A204.1 (cell line): ENCODE measurements around the gene KBTBD3.

Experiments
- FAIRE-seq: peaks from 2 replicates; lab custom pipeline; 2012; peaks lifted over from hg19 to GRCh38; lab: Jason Lieb, UNC

KBTBD3 gene, protein sequence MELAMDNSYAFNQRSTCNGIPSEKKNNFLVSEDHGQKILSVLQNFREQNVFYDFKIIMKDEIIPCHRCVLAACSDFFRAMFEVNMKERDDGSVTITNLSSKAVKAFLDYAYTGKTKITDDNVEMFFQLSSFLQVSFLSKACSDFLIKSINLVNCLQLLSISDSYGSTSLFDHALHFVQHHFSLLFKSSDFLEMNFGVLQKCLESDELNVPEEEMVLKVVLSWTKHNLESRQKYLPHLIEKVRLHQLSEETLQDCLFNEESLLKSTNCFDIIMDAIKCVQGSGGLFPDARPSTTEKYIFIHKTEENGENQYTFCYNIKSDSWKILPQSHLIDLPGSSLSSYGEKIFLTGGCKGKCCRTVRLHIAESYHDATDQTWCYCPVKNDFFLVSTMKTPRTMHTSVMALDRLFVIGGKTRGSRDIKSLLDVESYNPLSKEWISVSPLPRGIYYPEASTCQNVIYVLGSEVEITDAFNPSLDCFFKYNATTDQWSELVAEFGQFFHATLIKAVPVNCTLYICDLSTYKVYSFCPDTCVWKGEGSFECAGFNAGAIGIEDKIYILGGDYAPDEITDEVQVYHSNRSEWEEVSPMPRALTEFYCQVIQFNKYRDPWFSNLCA

GRCh38 chr11:106076919-106077608 lies at the start of gene KBTBD3:
Gene KBTBD3, minus strand, starts transcription at chr11:106077347. Its CDS starts 18,250 bp downstream, at chr11:106059097.
- peak; percentile 94 for FAIRE-seq

GRCh38 chr11:106121570-106122320 lies 44.6 kb upstream of the KBTBD3 start:
- no peak for FAIRE-seq

DNA sequence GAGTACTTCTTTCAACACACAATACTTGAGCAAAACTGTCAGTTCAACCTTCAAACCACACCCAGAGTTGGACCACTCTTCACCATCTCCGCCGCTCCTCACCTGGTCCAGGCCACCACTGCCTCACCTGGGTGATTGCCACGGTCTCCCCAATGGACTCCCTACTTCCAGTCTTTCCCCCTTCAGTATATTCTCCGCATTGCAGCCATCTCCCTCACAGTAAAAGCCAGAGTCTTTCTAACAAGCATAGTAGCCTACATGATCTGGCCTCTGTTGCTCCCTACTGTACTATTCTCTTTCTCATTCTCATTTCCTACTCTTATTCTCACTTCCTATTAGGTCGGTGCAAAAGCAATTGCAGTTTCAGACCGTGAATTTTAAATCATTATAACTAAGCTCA lies 28.8 kb upstream of the KBTBD3 start:
- FAIRE-seq, result no peak

DNA sequence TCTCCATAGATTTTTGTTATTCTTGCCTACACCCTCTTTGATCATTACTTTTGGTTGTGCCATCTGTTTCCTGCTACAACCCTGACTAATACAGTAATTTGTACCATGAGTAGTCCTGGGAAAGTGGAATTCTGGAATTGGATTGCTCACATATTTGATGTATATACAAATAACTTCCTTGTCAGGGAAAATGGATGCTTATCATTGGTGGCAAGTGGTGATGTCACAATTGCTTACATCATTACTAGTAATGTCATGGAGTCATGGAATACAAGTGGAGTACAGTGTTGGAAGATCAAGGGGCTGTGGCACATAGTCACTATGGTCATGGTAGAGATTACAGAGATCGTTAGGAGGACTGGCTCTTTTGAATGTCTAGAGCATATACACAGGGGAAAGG lies 24.7 kb upstream of the KBTBD3 start:
- no peak for FAIRE-seq

- no peak for FAIRE-seq
Measured at GRCh38 chr11:106101370-106101769, 24.2 kb upstream of the KBTBD3 start.

- FAIRE-seq, result no peak
Measured at GRCh38 chr11:106098893-106099553, 21.9 kb upstream of the KBTBD3 start.

DNA sequence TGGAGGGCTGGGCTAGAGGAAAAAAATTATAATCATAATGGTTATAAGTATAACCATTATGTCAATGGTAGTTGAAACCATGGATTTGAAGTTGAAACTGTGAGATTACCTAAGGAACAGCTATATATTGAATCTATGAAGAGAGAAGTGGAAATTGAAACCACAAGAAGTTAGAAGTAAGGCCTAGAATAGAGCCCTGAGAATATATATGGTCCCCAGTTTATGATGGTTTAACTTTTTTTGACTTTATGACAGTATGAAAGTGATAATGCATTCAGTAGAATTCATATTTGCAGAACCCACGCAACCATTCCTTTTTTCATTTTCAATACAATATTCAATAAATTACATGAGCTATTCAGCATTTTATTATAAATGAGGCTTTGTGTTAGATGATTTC lies 15.3 kb upstream of the KBTBD3 start:
- FAIRE-seq, result no peak

DNA sequence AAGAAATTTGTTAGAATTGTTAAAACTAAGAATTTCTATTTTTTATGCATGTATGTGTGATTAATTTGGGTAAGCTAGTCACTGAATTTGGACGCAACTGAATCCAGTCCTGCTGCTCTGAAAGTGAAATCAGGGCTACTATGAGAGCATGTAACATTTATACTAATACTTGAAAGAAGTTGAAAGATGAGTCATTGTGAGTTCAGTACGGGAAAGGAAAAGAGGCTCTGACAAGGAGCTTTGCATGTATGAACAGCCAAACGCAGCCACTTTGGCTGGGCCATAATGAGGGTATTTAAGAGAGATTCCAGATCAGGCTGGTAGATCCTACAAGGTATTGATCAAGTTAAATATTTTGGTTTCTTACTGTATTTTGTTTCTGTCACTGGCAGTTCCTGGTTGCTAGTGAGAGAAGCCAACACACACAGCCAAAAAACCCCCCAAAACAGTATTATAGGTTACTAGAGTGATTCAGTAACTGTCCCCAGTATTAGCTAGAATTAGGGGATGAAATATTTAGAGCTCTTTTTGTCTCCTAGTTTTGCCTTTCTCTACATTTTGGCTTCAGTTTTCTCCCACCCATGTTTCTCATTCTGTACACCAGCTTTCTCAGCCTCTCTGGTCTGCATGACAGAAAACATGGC lies 14.5 kb upstream of the KBTBD3 start:
- no peak for FAIRE-seq

DNA sequence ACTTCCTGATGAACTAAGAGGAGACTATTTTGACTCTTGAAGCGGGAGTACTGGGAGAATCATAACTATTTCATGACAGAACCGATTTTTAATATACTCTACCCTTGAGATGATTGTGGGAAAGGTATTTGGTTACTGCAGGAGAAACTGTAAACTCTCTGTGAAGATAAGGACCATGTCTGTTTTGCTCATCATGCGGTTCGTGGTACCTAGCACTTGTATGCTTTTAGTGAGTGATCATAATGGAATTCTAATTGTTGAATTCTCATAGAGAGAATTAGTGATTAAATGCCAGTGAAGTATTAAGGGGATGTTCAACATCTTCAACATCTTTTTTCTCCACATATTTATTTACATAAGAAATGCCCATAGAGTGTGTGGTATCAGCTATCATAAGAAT lies 11.7 kb upstream of the KBTBD3 start:
- FAIRE-seq, result no peak

DNA sequence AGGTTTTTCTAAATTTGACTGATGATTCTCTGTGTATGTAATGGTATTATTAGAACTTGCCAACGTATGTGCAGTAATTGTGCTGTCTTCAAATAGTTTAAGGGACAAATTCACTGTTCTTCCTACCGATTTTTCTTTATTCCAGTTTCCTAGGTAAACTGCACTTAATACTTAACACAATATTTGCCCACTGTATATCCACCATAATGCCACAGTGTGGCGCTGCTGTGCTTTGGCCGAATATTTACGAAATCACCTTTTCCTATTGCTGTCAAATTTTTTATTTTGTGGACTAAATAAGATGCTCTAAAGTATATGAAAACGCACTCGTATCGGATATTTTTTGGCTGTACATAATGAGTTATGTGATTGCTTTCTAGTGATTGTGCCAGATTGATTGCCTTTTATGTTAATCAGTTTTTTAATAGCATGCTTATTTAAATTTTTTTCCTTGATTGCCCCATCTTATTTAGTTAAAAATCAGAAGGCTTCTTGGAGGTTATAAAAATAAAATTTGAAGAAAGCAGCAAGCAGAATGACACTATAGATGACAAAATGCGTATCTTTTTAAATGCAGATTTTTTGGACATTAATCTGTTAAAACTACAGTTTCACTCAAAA lies 10.8 kb upstream of the KBTBD3 start:
- peak; percentile 92 for FAIRE-seq

- FAIRE-seq, result no peak
Measured at GRCh38 chr11:106086850-106087249, 9.7 kb upstream of the KBTBD3 start.

GRCh38 chr11:106086135-106086534 lies 9.0 kb upstream of the KBTBD3 start:
- FAIRE-seq, result no peak

DNA sequence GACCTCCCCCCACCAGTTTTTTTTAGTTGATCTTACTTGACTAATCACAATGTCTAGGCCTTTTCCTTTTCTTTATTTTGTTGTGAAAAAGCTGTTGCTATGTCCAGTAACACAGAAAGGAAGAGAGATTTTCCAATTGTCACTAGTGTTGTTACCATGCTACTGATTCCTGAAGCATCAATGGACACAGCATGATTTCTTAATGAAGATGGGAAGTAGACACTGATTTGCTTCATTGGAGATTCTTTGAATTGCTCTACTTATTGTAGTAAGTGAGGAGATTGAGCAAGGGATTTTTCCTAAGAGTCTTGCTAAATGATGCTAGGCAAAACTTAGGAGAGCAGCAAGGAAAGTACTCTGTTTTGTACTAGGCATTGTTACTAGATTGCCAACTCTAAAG lies 4.9 kb upstream of the KBTBD3 start:
- FAIRE-seq, result no peak

DNA sequence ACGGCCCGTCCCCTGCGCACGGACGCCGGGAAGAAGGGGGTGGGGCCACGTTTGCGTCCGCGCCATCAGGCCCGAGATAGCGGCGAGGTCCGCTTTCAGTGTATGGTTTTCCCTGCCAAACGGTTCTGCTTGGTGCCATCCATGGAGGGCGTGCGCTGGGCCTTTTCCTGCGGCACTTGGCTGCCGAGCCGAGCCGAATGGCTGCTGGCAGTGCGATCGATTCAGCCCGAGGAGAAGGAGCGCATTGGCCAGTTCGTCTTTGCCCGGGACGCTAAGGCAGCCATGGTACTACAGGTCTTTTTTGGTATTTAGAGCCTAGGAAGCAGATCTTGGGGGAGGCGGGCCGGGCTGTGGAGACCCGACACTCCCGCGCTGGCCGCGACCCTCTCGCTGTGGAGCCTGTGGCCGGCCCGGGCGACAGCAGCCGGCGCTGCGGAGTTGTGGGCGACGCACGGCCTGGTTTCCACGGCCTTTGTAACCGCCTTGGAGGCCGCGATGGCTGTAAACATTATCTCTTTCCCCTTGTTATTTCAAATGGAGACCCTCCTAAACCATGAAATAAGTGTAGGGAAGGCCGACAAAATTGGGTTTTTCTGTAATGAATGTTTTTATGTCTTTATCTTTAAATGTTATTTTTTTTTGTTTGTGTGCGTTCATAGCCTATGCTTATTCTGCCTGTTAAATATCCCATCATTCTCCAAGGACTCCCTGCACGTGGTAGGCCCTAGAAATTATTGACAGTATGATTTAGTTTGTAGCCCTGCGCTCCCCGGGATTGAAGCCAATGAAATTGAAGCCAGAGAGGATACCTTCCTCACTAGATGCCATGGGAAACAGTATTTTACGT lies 685 bp upstream of the KBTBD3 start, which contains the start of gene AASDHPPT:
Gene AASDHPPT, plus strand, starts transcription at position 54 of the 847 bp plus-strand sequence. Its CDS starts 49 bp downstream, at position 103.
- FAIRE-seq, result no peak

DNA sequence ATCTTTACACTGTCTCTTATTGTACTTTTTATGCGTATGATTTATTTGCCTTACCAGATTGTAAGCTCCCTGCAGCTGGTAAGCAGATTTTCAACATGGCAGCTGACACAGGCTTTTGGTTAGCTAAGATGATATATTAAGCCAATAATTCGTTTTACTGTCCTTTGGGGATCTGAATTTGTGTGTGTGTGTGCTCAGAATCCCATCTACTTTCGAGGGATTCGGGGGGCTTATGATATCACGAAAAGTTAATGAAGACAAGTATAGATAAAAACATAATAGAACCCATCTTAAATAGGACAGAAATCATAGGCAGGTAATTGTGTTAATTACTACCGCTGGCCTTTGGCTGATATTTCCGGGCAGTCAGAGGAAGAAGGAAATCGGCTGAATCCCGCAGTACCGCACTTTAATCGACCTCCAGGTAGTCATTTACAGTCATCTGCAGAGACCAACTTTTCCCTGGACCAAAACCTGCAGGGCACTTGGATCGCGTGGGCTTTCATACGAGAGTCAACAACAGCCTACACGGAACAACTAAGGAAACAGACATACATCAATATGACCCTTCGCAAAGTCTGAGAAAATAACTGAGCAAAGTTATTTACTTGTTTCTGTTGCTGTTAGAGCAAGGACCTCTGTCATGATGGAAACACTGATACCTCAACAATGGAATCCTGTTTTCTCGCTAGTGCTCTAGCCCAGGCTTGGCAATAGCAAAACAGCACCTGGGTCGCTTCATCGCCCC lies 802 bp downstream of the KBTBD3 start:
- no peak for FAIRE-seq

DNA sequence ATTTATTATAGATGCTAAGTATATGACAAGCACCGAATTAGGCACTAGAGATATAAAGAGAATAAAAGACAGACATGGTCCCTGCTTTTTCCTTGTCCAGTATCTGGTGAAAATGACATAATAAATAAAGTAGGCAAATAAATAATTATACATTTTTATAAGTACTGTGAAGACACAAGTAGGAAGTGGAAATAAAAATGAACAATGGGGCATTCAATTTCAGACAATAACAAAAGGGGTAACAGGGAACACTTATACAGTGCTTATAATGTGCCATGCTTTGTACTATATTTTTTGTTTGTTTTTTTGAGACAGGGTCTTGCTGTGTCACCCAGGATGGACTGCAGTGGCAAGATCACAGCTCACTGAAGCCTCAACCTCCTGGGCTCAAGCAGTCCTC lies 4.3 kb downstream of the KBTBD3 start:
- no peak for FAIRE-seq

DNA sequence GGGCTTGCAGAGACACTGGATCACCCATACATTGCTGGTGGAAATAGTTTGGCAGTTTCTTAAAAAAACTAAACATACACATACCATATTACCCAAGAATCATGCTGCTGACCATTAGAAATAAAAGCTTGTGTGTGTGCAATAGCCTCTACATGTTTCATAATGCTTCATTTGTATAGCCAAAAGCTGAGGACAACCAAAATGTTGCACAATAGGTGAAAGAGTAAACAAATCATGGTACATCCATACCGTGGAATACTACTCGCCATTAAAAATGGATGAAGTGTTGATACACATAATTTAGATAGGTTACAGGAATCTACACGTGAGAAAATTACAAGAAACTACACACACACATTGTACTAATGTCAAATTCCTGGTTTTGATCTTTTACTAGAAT lies 6.5 kb downstream of the KBTBD3 start:
- no peak for FAIRE-seq

DNA sequence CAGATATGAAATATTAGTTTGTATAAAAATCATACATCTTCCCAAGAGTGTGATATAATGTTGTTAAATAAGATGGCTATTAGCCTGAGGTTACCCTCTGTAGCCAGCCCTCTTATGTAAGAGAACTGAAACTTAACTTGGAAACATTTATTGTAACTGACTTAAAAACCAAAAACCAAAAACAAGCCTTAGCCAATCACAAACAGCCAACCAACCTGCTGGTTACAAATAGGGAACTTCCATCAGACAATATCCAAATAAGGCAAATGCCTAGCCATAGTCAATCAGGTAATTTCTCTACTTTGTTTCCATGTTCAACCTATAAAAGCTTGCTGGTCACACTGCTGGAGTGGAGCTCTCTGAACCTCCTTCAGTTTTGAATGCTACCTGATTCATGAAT lies 14.1 kb downstream of the KBTBD3 start:
- FAIRE-seq, result no peak
